Globus pallidus (tissue), 1 donor: ENCODE data around the gene ARHGEF38.
"Not testable (repeated sequence)": the region's sequence is repeated elsewhere in the genome, so short reads cannot be mapped to it uniquely, and the experiment has no call there.

Experiments used
- DNase-seq: peaks from one replicate; pipeline ENCODE4 v3.0.0-alpha.2; 2015; ENCODE audit warnings: low spot score

Gene ARHGEF38

DNA sequence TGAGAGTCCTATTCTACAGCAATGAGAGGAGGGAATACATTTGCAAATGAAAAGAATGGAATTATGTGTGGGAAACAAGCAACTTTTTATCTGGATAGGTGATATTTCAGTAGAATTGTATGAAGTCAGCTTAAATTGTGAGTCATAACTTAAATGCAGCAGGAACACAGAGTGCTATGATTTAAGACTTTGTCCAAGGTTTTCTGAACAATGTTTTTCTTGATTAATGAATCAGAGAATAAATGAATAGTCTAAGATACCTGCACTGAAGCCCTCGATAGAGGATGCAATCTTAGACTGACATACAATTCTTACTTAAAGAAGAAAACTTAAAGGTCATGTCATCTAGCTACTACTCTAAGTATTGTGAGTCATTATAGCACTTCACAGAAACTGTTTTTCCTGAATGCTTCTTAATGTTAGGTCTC, 8.0 kb downstream of the ARHGEF38 start:
- DNase-seq: no peak

DNA sequence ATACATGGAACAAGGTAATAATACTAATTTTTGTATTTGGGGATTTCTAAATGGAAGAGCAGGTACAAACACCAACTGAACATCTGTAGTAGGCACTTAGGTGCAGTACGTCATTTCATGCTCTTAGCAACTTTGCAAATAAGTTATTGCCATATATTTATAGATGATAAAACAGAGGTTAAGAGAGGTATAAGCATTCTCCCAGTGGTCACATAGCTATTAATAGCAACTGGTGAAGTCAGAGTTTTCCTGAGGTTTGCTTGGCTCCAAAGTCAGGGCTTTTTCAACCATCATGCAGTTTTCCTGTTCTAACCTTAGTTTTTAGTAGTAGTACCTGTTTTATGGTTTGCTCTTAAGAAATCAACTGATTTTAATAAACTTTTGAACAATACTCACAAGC, 10.9 kb downstream of the ARHGEF38 start:
- no peak for DNase-seq

DNA sequence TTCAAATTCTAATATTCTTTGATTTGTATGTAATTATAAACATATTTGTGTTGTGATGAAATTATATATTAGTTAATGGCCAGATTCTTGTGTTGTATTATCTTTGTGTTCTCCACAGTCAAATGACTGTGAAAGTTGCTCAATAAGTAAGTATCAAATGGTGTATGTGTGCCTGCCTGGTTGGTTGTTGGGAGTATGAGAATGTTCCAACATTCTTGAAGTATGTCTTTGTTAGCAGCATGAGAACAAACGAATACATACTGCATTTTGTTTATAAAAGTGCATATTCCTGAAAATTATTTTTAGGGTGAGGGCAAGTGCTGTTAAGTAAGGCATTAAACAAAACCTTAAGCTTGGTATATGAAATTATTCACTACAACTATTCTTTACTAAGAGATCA, 16.2 kb downstream of the ARHGEF38 start:
- no peak for DNase-seq

DNA sequence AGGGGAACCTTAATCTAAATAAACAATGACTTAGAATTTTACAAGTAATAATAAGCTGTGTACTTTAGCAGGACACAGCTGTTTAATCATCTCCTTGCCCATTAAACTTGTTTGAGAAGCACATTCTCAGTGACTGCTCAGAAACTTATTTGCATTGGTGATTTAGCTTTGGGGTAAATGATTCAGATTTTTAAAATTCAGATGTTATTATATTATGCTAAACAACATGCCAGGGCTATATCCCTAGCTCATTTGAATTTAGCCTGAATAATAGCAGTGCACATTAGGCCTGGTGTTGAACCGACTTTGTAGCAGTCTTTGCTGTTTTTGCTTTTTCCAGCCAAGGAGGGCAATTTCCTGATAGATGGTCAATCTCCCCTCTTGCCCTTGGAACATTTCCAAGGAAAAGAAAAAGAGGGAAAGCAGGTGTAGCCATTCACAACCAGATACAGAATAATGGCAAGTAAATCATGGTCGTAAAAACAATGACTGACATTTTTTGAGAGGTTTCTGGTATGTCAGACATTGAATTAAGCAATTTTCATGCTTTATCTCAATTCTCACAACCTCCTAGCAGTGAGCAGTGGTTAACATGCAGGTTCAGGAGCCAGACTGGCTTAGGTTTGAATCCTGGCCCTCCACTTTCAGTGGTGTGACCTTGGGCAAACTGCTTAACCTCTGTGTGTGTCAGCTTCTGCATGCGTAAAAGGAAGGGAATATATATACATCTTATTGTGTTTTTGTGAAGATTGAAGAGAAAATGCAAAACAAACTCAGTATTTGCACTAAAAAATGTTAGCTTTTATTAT, 16.8 kb downstream of the ARHGEF38 start:
- no peak for DNase-seq

DNA sequence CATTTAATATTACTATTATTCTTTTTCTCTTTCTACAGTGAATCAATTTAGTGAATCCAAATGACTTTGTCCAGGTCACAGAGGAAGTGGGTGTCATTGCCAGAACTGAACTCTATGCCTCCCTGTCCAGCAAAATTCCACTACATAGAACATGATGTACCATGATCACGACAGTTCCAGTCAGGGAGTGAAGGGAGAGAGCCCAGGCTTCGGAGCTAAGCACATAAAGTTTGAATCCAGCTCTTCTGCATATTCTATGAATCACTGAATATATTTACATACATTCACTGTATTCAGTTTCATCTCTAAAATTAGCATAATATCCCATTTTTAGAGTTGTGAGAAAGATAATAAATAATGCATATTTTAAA, 17.4 kb downstream of the ARHGEF38 start:
- no peak for DNase-seq

DNA sequence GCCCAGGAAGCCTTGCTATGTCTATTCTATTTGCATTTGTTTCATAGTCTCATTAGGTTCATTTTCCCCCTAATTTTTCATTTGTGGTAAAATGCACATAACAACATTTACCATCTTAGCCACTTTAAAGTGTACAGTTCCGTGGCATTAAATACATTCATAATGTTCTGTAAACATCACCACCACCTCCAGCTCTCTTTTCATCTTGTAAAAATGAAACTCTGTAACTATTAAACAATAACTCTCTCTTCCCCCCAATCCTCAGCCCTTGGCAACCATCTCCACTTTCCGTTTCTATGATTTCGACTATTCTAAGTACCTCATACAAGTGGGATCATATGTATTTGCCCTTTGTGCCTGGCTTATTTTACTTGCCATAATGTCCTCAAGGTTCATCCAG, 19.9 kb downstream of the ARHGEF38 start:
- no peak for DNase-seq

DNA sequence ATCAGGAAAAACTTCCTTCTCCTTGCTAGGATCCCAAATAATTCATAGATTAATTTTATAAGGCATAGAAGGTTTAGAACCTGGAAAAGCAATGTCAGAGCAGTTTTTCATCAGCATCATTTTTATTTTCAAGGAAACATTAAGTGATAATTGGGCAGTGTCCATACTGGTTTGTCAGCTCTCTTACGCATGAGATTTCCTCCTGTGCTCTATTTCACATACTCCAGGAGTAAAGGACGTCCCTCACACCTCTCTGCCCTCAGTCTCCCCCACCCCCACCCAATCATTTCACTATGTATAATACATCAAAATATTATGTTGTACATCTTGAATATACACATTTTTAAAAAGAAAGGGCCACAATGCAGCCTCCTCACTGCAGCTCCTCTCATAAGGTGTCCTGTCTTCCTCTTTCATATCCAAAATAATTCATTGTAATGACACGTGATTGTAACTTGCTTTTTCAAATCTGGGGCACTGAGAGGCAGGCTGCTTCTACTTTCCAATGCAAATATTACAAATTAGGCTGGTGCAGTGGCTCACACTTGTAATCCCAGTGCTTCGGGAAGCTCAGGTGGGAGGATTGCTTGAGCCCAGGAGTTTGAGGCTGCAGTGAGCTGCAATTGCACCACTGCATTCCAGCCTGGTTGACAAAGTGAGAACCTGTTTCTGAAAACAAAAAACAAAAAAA, 34.4 kb downstream of the ARHGEF38 start:
- DNase-seq: no peak

DNA sequence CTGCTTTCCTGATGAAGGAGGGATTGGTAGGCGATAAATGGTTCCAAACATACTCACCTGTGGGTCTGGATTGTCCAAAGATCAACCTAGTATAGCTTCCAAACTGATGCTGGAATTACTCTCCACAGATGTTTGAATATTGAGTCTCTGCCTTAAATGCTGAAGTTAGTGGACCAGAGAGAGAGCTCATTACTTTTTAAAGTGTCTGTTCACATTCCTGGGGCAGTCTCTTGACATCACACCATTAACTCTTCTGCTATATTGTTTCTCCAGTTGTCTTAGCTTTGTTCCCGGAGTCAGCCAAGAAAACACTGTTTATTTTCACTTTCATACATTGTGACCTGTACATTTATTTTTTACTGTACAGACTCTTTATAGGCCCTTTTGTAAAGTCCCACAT, 35.4 kb downstream of the ARHGEF38 start:
- no peak for DNase-seq

DNA sequence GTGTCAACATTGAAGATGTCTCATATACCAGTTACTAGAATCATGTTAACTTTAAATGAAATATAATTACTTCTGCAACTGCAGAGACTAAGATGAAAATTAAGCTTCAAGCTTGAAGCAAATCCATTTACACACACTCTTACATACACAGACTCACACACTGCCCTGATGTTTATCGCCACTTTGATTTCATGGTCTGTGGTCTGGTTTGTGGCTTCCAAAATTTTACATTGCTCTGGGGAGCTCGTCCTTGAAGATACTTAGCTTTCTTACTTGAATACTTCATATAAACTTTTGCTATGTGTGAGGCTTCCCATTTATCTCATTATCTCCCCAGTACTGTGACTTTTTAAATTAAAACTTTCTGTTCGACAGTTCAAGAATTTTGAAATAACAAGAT, 35.8 kb downstream of the ARHGEF38 start:
- no peak for DNase-seq

DNA sequence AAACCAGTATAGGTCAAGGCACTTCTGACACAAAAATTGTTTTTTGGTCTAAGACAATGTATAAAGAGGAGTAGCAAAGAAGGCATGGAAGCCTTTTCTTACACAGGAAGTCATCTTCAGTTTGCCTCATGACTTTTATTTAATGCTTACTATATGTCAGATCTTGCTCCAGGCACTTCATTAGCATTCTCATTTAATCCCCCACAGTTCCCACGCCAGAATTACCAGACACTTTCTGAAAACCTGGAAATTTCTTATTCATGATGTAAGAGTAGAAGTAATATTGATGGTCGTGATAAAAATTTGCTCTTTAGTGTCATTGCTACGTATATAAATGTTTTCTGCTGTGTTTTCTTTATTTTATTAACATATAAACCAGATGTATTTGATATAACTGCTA, 39.2 kb downstream of the ARHGEF38 start:
- DNase-seq: no peak

DNA sequence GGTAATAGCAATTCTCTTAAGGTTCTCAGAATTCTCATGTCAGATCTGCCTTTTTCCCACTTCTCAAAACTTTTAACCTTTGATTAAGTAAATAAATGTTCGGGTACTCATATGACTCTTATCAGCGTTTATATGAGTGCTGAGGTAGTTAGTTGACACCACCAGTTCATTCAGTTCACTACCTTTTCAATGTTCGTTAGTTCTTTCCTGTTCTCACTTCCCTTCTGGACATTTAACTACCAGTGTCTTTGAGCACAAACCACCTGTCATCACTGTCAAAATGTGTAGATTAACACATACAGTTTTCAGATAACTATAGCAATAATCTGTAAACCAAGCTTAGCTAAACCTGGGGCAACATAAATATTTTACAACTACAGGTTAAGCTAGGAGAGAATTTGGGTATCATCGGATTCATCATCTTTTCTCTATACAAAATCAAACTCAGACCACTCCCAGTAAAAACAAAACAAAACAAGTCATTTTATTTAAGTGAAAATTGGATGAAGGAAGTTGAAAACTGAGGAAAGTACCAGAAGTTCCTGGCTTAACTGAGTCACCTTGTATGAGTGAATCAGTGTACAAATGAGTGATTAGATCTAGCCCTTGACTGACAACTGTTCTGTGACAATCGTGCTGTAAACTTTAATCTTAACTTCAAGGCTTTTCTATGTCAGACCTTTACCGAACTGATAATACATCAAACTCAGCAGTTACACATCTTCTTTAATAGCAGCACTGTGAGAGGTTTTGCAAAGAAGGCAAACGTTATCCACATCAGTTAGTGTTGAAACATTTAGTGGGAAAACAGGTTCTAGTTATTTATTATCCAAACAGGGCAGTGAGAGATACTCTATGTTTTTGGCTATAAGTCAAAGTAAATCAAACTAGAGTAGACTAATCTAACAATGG, 41.9 kb downstream of the ARHGEF38 start:
- no peak for DNase-seq

DNA sequence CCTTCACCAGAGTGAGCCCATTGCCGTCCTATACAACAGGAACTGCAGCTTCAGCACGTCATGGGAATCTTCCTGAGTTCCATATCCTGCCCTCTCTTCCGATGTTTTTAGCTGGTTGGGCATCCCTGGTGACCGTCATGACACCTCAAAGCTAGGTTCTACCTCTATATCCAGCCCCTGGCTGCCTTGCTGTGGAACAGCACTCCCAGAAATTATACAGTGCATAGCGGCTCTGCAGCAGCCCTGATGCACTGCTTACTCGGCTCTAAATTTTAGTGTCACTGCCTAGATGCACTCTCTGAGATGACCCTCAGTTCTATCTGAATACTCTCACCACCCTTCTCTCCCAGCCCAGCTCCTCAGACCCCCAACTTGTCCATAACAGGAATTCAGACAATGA, 44.3 kb downstream of the ARHGEF38 start:
- no peak for DNase-seq

DNA sequence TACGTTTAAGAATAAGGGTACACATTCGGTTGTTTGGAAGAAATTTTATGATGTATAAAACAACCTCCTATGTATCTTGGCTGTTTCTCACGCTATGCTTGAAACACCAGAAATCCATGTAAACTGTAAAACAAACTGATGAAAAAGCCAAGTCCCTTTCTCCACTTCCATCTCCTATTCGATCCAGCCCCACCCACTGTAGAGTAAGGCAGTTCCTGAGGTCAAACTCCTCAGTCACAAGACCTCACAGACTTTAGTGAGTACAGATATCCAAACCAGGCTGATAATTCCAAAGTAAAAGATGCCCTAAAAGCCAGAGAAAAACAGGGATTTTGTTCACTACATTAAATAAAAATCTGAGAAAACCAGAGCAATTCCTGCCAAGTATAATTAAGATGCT, 45.6 kb downstream of the ARHGEF38 start:
- DNase-seq: no peak

DNA sequence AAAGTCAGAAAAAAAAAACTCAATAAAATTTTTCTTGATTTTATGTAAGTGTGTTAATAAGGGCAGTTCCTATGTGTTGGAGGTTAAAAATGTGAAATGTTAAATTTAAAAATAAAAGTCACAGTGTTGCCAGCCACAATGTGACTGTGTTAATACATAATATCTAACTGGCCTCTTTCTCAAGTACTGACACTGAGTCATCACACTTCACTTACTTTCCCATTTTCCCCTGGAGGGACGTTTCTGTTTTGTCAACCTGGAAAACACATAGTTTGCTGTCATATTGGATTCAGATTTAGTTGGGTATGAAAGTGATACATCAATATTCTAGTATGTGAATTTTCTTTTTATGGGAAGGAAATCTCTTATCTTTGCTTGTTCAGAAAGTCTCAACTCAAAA, 46.4 kb downstream of the ARHGEF38 start:
- DNase-seq: no peak

DNA sequence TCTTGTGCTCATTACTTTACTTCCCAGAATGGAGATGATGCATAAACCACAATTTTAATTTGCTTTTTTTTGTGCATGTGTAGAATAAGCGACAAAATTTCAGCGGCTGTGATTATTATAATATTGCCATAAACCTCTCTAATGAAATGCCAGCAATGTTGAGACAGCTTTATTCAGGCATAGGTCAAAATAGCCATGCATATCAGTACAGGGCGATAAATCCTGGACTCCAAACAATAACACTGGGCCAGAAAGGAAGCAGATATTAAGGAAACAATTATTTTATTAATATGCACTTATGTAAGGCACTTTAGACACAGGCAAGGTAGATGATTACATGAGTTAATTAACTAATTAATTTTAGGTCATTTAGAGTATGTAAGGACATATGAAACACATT, 47.1 kb downstream of the ARHGEF38 start:
- no peak for DNase-seq

DNA sequence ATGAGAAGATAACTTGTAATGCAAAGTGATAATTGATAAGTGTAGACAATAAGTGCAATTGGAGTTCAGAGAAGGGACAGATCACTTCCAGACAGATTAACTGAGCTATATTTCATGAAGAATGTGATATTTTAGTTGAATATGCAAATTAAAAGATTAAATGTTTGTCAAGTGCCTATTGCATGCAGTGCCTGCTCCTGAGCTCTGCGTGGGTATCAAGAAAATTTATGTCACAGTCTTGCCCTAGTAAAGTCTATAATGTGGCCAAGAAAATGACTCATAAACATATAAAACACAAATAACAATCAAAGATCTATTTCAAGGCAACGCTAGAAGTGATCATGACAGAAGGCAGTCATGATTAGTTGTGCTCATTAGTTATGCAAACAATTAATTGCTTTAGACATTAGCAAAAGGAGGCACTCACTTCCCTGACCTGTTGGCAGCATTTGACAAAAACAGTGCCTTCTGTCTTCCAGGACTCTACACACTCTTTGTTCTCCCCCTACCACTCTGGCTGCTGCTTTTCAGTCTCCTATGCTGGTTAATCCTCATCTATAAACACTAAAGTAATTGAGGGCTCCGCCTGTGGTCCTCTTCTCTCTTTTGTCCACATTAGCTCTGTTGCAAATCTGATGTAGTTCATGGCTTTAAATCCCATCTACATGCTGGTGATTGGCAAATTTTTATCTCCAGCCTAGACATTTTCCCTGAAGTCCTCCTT, 47.7 kb downstream of the ARHGEF38 start:
- DNase-seq: no peak

DNA sequence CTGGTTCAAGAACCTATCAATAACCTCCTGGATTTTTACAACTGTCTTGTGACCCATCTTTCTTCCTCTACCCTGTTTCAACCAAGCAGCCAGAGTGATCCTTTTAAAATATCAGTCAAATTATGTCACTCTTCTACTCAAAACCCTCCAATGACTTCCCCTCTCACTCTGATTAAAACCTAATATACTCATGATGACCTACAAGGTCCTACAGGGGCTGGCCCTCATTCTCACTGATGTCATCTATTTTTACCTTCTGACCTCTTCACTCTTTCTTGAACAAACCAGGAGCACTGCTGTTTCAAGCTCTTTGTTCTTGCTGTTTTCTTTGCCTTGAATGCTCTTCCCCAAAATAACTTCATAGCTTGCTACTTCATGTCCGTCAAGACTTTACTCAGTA, 48.5 kb downstream of the ARHGEF38 start:
- no peak for DNase-seq

DNA sequence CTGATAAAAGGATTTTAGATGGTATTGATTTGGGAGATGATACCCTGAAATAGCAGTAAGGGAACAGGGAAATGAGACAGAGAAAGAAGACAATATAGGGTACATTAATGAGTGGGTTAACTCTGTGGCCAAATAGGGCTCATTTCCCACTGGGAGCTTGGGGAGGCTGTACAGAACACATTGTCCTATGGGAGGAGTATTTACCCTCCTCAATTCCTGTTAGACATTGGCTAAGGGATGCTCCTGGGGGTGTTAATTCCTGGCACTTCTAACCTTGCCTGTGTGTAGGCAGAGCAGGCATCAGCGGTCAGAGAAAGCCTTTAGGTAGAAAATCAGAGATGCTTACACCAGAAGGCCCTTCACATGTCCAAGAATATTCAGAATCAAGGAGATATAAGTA, 49.0 kb downstream of the ARHGEF38 start:
- DNase-seq: no peak

DNA sequence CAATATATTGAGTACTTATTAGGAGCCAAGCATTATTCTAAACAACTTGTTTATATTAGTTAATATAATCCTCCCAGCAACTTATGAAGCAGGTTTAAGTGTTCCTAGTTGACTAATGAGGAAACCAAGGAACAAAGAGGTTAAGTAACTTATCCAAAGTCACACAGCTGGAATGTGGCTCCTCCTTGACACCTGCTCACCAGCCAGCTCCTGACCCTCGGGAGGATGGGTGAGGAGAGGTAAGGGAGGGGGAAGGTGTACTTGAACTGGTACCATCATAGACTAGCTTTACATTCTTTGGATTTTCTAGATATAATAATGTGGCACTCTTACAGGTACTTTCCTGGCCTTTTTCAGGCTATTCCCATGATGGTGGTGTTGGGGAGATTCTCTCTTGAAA, 50.7 kb downstream of the ARHGEF38 start:
- DNase-seq: no peak

DNA sequence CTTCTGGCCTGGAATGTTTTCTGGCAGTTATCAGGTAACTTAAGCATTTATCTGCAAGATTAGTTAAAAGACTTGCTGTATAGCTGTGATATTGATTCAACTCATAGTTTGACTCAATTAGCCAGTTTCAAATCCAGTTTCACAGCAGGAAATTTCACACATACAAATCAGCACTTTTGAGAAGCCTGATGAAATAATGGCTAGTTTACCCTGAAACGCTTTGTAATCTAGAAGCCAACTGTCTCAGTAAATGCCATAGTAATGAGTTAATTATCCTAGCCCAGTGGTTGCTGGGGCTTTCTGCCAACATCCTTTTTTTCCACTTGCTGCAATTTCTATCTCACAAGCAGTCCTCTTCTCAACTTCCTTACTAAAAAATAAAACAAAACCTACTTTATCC, 53.1 kb downstream of the ARHGEF38 start:
- DNase-seq: no peak

DNA sequence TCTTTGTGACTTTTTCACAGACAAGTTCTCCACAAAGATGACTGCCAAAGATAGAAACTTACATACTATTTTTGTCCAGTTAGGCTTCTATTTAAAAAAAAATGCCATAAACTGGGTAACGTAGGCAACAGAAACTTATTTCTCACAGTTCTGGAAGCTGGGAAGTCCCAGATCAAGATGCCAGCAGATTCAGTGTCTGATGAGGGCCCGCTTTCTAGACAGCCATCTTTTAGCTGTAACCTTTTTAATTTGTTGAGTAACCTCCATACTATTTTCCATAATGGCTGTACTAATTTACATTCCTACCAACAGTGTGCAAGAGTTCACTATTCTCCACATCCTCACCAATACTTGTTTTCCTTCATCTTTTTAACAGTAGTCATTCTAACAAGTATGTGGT, 55.5 kb downstream of the ARHGEF38 start:
- no peak for DNase-seq

DNA sequence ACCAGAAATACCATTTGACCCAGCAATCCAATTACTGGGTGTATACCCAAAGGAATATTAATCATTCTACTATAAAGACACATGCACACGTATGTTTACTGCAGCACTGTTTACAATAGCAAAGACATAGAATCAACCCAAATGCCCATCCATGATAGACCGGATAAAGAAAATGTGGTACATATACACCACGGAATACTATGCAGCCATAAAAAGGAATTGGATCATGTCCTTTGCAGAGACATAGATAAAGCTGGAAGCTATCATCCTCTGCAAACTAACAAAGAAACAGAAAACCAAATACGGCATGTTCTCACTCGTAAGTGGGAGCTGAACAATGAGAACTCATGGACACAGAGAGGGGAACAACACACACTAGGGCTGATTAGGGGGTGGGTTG, 57.4 kb downstream of the ARHGEF38 start:
- DNase-seq: not testable (repeated sequence)
